GM19043 (cell line): ENCODE results near the gene MACROH2A1.

Source experiments
- ATAC-seq: cut with Tn5 transposase; IDR thresholded peaks from one replicate; pipeline ENCODE4 v1.9.1; 2021; ENCODE audit warnings: low read depth; ENCODE audit not compliant: unreplicated experiment

MACROH2A1 gene

GRCh38 chr5:135296900-135297816, 101.9 kb downstream of the MACROH2A1 start:
- ATAC-seq, result no peak

GRCh38 chr5:135295852-135296251, 103.2 kb downstream of the MACROH2A1 start:
- no peak for ATAC-seq

GRCh38 chr5:135294793-135295192, 104.2 kb downstream of the MACROH2A1 start:
- no peak for ATAC-seq

GRCh38 chr5:135289651-135290050, 109.4 kb downstream of the MACROH2A1 start:
- ATAC-seq, result no peak

- no peak for ATAC-seq
Measured at GRCh38 chr5:135287551-135287950, 111.5 kb downstream of the MACROH2A1 start.
